H9 (cell line): ENCODE results near the gene FBXO24. TPM values are rescaled to one million over a fixed set of nuclear protein-coding genes. Genes with fewer than 3 reads are reported as not detected.
"Not testable (repeated sequence)": the region's sequence is repeated elsewhere in the genome, so short reads cannot be mapped to it uniquely, and the experiment has no call there.

ENCODE experiments used
- DNase-seq: peaks from one replicate; pipeline ENCODE4 v3.0.0-alpha.2; 2017
- H2AFZ ChIP-seq: one replicate; pipeline ENCODE4 v1.6.1; 2013; ENCODE audit warnings: mild to moderate bottlenecking, low read length, control low read depth, moderate library complexity
- H2AK5ac ChIP-seq: 2 replicates; pipeline ENCODE4 v1.6.1; 2013; ENCODE audit warnings: low read length, control low read depth, mixed read lengths; ENCODE audit not compliant: insufficient read length
- H2BK120ac ChIP-seq: one replicate; pipeline ENCODE4 v1.6.1; 2013; ENCODE audit warnings: low read depth, mild to moderate bottlenecking, low read length, control low read depth, inconsistent platforms; ENCODE audit not compliant: poor library complexity, severe bottlenecking
- H2BK12ac ChIP-seq: 2 replicates; pipeline ENCODE4 v1.6.1; 2013; ENCODE audit warnings: low read length, control low read depth, mixed read lengths, low read depth; ENCODE audit not compliant: insufficient read length
- H2BK15ac ChIP-seq: 2 replicates; pipeline ENCODE4 v1.6.1; 2013; ENCODE audit warnings: low read depth, low read length, control low read depth
- H2BK20ac ChIP-seq: one replicate; pipeline ENCODE4 v1.6.1; 2013; ENCODE audit warnings: low read depth, mild to moderate bottlenecking, low read length, control low read depth, inconsistent platforms; ENCODE audit not compliant: poor library complexity, severe bottlenecking
- H2BK5ac ChIP-seq: 2 replicates; pipeline ENCODE4 v1.6.1; 2013; ENCODE audit warnings: low read length, control low read depth, mixed read lengths; ENCODE audit not compliant: insufficient read length
- H3K14ac ChIP-seq: 2 replicates; pipeline ENCODE4 v1.6.1; 2013; ENCODE audit warnings: low read length, control low read depth; ENCODE audit not compliant: insufficient read depth
- H3K18ac ChIP-seq: 2 replicates; pipeline ENCODE4 v1.6.1; 2013; ENCODE audit warnings: low read depth, mild to moderate bottlenecking, mixed read lengths, low read length, control low read depth; ENCODE audit not compliant: insufficient read length
- H3K23ac ChIP-seq: 2 replicates; pipeline ENCODE4 v1.6.1; 2013; ENCODE audit warnings: low read length, control low read depth, mixed read lengths, low read depth; ENCODE audit not compliant: insufficient read length
- H3K23me2 ChIP-seq: 2 replicates; pipeline ENCODE4 v1.6.1; 2013; ENCODE audit warnings: low read depth, mild to moderate bottlenecking, mixed read lengths, low read length, control low read depth; ENCODE audit not compliant: insufficient read length, poor library complexity, severe bottlenecking
- H3K27ac ChIP-seq: 2 replicates; pipeline ENCODE4 v1.5.1; 2013; ENCODE audit warnings: low read length, control low read depth, mixed read lengths, low read depth; ENCODE audit not compliant: insufficient read length
- H3K27me3 ChIP-seq: 2 replicates; pipeline ENCODE4 v1.6.1; 2013; ENCODE audit warnings: low read length, control low read depth, inconsistent platforms; ENCODE audit not compliant: insufficient read depth
- H3K4ac ChIP-seq: 2 replicates; pipeline ENCODE4 v1.6.1; 2013; ENCODE audit warnings: low read depth, mild to moderate bottlenecking, control low read depth, inconsistent platforms, low read length, moderate library complexity
- H3K4me1 ChIP-seq: 2 replicates; pipeline ENCODE4 v1.6.1; 2013; ENCODE audit warnings: low read length, control low read depth, inconsistent platforms; ENCODE audit not compliant: insufficient read depth
- H3K4me2 ChIP-seq: 2 replicates; pipeline ENCODE4 v1.6.1; 2013; ENCODE audit warnings: low read length, control low read depth, mixed read lengths; ENCODE audit not compliant: insufficient read length, insufficient read depth
- H3K56ac ChIP-seq: 2 replicates; pipeline ENCODE4 v1.6.1; 2013; ENCODE audit warnings: low read depth, mild to moderate bottlenecking, mixed read lengths, low read length, control low read depth; ENCODE audit not compliant: insufficient read length
- H3K79me1 ChIP-seq: 2 replicates; pipeline ENCODE4 v1.6.1; 2013; ENCODE audit warnings: low read depth, mild to moderate bottlenecking, moderate library complexity, low read length, control low read depth, inconsistent platforms; ENCODE audit not compliant: insufficient read depth, poor library complexity, severe bottlenecking
- H3K79me2 ChIP-seq: 2 replicates; pipeline ENCODE4 v1.6.1; 2013; ENCODE audit warnings: low read length, control low read depth, inconsistent platforms; ENCODE audit not compliant: insufficient read depth
- H3K9ac ChIP-seq: 2 replicates; pipeline ENCODE4 v1.6.1; 2013; ENCODE audit warnings: low read length, control low read depth, mixed read lengths; ENCODE audit not compliant: insufficient read length; ENCODE audit errors: extremely low read depth
- H3K9me3 ChIP-seq: one replicate; pipeline ENCODE4 v1.6.1; 2013; ENCODE audit warnings: low read depth, low read length, inconsistent platforms; ENCODE audit not compliant: control insufficient read depth
- H3T11ph ChIP-seq: one replicate; pipeline ENCODE4 v1.6.1; 2013; ENCODE audit warnings: mild to moderate bottlenecking, low read length, control low read depth, inconsistent platforms
- H4K20me1 ChIP-seq: one replicate; pipeline ENCODE4 v1.6.1; 2013; ENCODE audit not compliant: control insufficient read depth, insufficient read length, insufficient read depth
- H4K5ac ChIP-seq: 2 replicates; pipeline ENCODE4 v1.6.1; 2013; ENCODE audit warnings: low read depth, mild to moderate bottlenecking, mixed read lengths, low read length, control low read depth; ENCODE audit not compliant: insufficient read length
- H4K8ac ChIP-seq: replicated peaks from 2 replicates; pipeline ENCODE4 v1.6.1; 2013; ENCODE audit warnings: low read length, control low read depth, mixed read lengths, low read depth; ENCODE audit not compliant: insufficient read length
- H4K91ac ChIP-seq: 2 replicates; pipeline ENCODE4 v1.6.1; 2013; ENCODE audit warnings: low read depth, mild to moderate bottlenecking, moderate library complexity, mixed read lengths, low read length, control low read depth; ENCODE audit not compliant: insufficient read length
- H3K27ac Mint-ChIP-seq, 3 experiments: 2 replicates in 2 of 3; 3 replicates in 1 of 3; pipeline ENCODE4 v1.8.0; 2020 to 2021; ENCODE audit warnings: mixed read lengths in 3 of 3, mild to moderate bottlenecking in 1 of 3, moderate library complexity in 1 of 3
- H3K27me3 Mint-ChIP-seq: 2 replicates; pipeline ENCODE4 v1.8.0; 2021; ENCODE audit warnings: low read depth, mild to moderate bottlenecking, moderate library complexity, mixed read lengths
- H3K36me3 Mint-ChIP-seq, 3 experiments: 2 replicates in 2 of 3; 3 replicates in 1 of 3; pipeline ENCODE4 v1.8.0; 2020 to 2021; ENCODE audit warnings: low read depth in 3 of 3, mixed read lengths in 3 of 3; ENCODE audit not compliant: insufficient read depth in 1 of 3
- H3K4me1 Mint-ChIP-seq, 2 experiments: 2 replicates each; pipeline ENCODE4 v1.8.0; 2020; ENCODE audit warnings: mixed read lengths in 2 of 2
- H3K4me3 Mint-ChIP-seq, 2 experiments: 2 replicates in 1 of 2; 3 replicates in 1 of 2; pipeline ENCODE4 v1.8.0; 2020 to 2021; ENCODE audit warnings: mild to moderate bottlenecking in 2 of 2, mixed read lengths in 2 of 2, moderate library complexity in 1 of 2
- H3K9me3 Mint-ChIP-seq, 2 experiments: 2 replicates in 1 of 2; 3 replicates in 1 of 2; pipeline ENCODE4 v1.8.0; 2020; ENCODE audit warnings: mild to moderate bottlenecking in 2 of 2, mixed read lengths in 2 of 2, moderate library complexity in 1 of 2
- CTCF ChIP-seq: fragments of 200-600 bp; sonication (generic); conservative IDR thresholded peaks from 3 replicates; pipeline ENCODE4 v1.8.0; 2021; ENCODE audit warnings: antibody characterized with exemption, mild to moderate bottlenecking
- WGBS: extraction: QIAGEN DNeasy Blood & Tissue Kit; methylation state at CpG from one replicate; pipeline ENCODE4 v1.1.7; 2013; ENCODE audit warnings: missing lambda C conversion rate, low lambda C conversion rate, mixed read lengths; ENCODE audit not compliant: insufficient read length; ENCODE audit errors: extremely low coverage; 5-methylcytosine and 5-hydroxymethylcytosine counted together
- long read RNA-seq: library from polyadenylated mRNA; unstranded; transcript quantifications from one replicate; pipeline ENCODE4 v2.0.0, GENCODE V29; 2020
- total RNA-seq: library from RNA; stranded (reverse); gene quantifications from 2 replicates; pipeline ENCODE4 v1.2.1, GENCODE V29; 2021

The FBXO24 gene
- 0.85 and 1.3 TPM in 2 replicates for total RNA-seq
- long read RNA-seq, partial matches to known transcripts, result 0 of 8 reads
- long read RNA-seq, other reads (novel, unspliced or antisense), result 8 of 8 reads

GRCh38 chr7:100586266-100587025 is at the start of gene FBXO24:
Gene FBXO24 (plus strand): TSS chr7:100586328. CDS start chr7:100586626, 298 bp downstream.
- Histone ChIP-seq H4K20me1 (no peaks in the 10 kb centered on the region), H3K9ac (peak within 1 kb of the TSS; percentile 75), H3K27me3 (no peaks in the 10 kb centered on the region), H4K5ac (no peak within 1 kb of the TSS), H3K4me2 (peak within 1 kb of the TSS; percentile 93), H3K14ac (peak within 1 kb of the TSS; percentile 94), H3K79me1 (no peaks in the 10 kb centered on the region), H3T11ph (no peak within 1 kb of the TSS), H2BK15ac (no peak within 1 kb of the TSS), H4K91ac (no peak within 1 kb of the TSS), H2BK12ac (no peak within 1 kb of the TSS), H3K23me2 (peaks cover 8% of the 10 kb centered on the region), H2BK120ac (no peak within 1 kb of the TSS), H3K27ac (no peak within 1 kb of the TSS), H2AK5ac (no peak within 1 kb of the TSS), H3K9me3 (no peaks in the 10 kb centered on the region), H3K18ac (peak within 1 kb of the TSS; percentile 85), H3K79me2 (no peaks in the 10 kb centered on the region), H3K4ac (no peak within 1 kb of the TSS), H2AFZ (no peak within 1 kb of the TSS), H4K8ac (no peak within 1 kb of the TSS), H2BK20ac (no peak within 1 kb of the TSS), H3K56ac (no peak within 1 kb of the TSS), H3K23ac (no peak within 1 kb of the TSS), H3K4me1 (peaks cover 7% of the 10 kb centered on the region; the same call in 1 of the 2 replicates), H2BK5ac (no peak within 1 kb of the TSS)
- no CpG with 5 or more reads among the region's 53 CpGs for WGBS
- Mint-ChIP-seq H3K36me3 (peaks cover 0 to 9% (median 4%) of the 10 kb centered on the region in 3 experiments; a peak in 2 of 7 replicates), H3K4me1 (peaks cover 39 to 45% of the 10 kb centered on the region in 2 experiments), H3K27ac (peak within 1 kb of the TSS; percentile 97 to 99 (median 99)), H3K4me3 (peak within 1 kb of the TSS; percentile 90 to 98), H3K27me3 (peaks cover 26% of the 10 kb centered on the region), H3K9me3 (no peaks in the 10 kb centered on the region)
- DNase-seq, result peak; percentile 100
- no peak for TF ChIP-seq CTCF

GRCh38 chr7:100536695-100537094 is 49.4 kb upstream of the FBXO24 start:
- not testable (repeated sequence) for H3K4ac ChIP-seq, H3K27me3 ChIP-seq, H3K18ac ChIP-seq, H2AK5ac ChIP-seq, H3K27ac ChIP-seq, H2BK20ac ChIP-seq, H4K20me1 ChIP-seq, H3K9me3 Mint-ChIP-seq, H3K27ac Mint-ChIP-seq, H4K91ac ChIP-seq, H3K56ac ChIP-seq, H3K14ac ChIP-seq, H3K4me3 Mint-ChIP-seq, H3T11ph ChIP-seq, H3K23ac ChIP-seq, H3K36me3 Mint-ChIP-seq, H3K4me1 ChIP-seq, H2BK5ac ChIP-seq, DNase-seq, H3K9ac ChIP-seq, H3K4me2 ChIP-seq, H3K79me2 ChIP-seq, H4K8ac ChIP-seq, H2AFZ ChIP-seq, H2BK120ac ChIP-seq, H4K5ac ChIP-seq, H3K79me1 ChIP-seq, H2BK15ac ChIP-seq, H2BK12ac ChIP-seq, H3K9me3 ChIP-seq
- H3K27me3 Mint-ChIP-seq, result peaks cover 28% of the 10 kb centered on the region
- WGBS, result no CpG with 5 or more reads among the region's 2 CpGs
- peaks cover 22 to 24% of the 10 kb centered on the region in 2 experiments for H3K4me1 Mint-ChIP-seq
- peaks cover 11% of the 10 kb centered on the region for H3K23me2 ChIP-seq
